ENCODE results near the gene MAN2A2.

DNA sequence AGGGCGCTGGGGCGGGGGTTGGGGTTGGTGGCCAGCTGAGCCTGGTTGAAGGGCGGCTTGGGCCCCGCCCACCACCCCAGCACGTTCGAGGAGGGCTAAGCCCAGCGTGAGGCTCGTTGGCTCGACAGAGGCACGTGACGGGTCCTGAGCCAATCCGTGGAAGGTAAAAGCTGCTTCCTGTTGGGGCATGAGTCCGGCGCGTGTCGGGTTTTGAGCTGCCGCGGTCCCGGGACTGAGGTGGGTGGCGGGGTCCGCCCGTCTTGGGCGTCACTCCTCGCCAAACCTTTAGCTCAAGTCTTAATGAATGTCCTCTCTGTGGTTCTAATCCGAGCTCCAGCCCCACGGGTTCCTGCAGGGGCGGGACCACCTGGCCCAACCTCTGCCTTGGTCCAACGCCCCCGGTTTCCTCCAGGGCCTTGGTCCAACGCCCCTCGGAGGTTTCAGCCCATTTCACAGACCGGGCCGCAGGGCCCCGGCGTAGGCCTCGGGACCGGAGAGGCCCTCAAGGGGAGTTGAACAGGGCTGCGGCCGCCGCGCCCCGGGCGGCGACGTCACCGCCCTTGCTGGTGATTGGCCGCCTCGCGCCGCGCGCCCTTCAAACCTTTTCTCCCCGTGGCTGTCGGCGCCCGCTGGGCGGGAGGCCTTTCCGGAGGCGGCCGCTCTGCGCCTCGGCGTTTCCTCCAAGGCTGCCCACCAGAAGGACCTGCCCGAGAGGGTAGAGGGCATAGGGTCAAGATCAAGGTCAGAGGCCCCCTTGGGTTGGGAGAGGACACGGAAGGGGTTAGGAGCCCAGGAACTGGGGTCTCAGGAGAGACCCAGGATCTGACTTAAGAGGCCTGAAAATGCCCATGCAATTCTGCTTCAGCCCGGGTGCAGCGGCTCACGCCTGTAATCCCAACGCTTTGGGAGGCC lies 51.9 kb downstream of the MAN2A2 start, which contains the start of gene RCCD1:
- TF ChIP-seq, protein P1, sequence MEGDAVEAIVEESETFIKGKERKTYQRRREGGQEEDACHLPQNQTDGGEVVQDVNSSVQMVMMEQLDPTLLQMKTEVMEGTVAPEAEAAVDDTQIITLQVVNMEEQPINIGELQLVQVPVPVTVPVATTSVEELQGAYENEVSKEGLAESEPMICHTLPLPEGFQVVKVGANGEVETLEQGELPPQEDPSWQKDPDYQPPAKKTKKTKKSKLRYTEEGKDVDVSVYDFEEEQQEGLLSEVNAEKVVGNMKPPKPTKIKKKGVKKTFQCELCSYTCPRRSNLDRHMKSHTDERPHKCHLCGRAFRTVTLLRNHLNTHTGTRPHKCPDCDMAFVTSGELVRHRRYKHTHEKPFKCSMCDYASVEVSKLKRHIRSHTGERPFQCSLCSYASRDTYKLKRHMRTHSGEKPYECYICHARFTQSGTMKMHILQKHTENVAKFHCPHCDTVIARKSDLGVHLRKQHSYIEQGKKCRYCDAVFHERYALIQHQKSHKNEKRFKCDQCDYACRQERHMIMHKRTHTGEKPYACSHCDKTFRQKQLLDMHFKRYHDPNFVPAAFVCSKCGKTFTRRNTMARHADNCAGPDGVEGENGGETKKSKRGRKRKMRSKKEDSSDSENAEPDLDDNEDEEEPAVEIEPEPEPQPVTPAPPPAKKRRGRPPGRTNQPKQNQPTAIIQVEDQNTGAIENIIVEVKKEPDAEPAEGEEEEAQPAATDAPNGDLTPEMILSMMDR (conservative IDR thresholded peaks at IDR 0.05 in 1 of 2, IDR thresholded peaks at IDR 0.05 in 1 of 2; ENCODE audit: low read depth in 1 of 2, low read length in 2 of 2): no peak
- TF ChIP-seq EZH2 (IDR thresholded peaks at IDR 0.05; ENCODE audit: low read length, missing control alignments): no peak
